ENCODE data around the gene FBXO22. TPM values are rescaled to one million over a fixed set of nuclear protein-coding genes. Genes with fewer than 3 reads are reported as not detected.

Gene FBXO22
- total and polyA plus RNA-seq, 2 of the 8 experiments (the other 6 are each of a cell fraction or from before 2014, with no cell fraction given), result 33.2 to 67.3 TPM

DNA sequence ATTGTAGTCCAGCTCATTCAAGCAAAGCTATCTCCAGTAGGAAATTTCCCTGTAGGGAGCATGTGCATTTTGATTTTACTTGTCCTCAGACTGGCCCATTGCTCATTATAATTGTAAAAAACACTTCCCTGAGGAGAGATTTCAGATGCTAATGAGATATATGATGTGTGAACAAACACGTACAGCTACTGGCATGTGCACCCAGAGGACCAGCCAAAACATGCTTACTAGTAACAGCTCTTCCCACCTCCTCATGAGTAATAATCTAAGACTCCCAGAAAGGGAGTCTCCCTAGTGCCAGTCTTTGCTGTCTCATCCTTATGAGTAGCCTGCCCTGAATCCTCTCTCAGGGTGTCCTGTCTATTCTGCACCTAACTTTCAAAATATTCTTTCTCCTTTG, 43.4 kb downstream of the FBXO22 start (continued):
- TF ChIP-seq, protein P1, sequence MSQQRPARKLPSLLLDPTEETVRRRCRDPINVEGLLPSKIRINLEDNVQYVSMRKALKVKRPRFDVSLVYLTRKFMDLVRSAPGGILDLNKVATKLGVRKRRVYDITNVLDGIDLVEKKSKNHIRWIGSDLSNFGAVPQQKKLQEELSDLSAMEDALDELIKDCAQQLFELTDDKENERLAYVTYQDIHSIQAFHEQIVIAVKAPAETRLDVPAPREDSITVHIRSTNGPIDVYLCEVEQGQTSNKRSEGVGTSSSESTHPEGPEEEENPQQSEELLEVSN (IDR thresholded peaks at IDR 0.05), result no peak
- TF ChIP-seq BRCA1 (IDR thresholded peaks at IDR 0.05; ENCODE audit: low read depth, low read length), result no peak
- TF ChIP-seq NANOG (IDR thresholded peaks at IDR 0.05; ENCODE audit: insufficient read depth, low read depth, low read length, poor library complexity, severe bottlenecking), result no peak
- TF ChIP-seq SRF (IDR thresholded peaks at IDR 0.05; ENCODE audit: low read depth, low read length), result no peak
- no peak for TF ChIP-seq CHD2 (IDR thresholded peaks at IDR 0.05; ENCODE audit: low read length)
